OCI-LY1 (cell line): ENCODE results near the gene GOLGA2.

ENCODE experiments used
- H2AFZ ChIP-seq: fragments of 200-600 bp; sonication (generic), shearing (Covaris generic); 2 replicates; pipeline ENCODE4 v1.6.0; 2014; ENCODE audit warnings: antibody characterized with exemption, mild to moderate bottlenecking, low read length
- H3F3A ChIP-seq: fragments of 200-600 bp; sonication (generic), shearing (Covaris generic); 2 replicates; pipeline ENCODE4 v1.6.0; 2014; ENCODE audit warnings: mild to moderate bottlenecking, antibody characterized with exemption, low read length, moderate library complexity; ENCODE audit not compliant: insufficient read depth
- H3K27ac ChIP-seq: fragments of 200-600 bp; sonication (generic); 2 replicates; pipeline ENCODE4 v1.5.1; 2014; ENCODE audit warnings: low read length, mixed run types, mild to moderate bottlenecking, low read depth; ENCODE audit not compliant: poor library complexity, severe bottlenecking
- H3K27me3 ChIP-seq: fragments of 200-600 bp; sonication (generic); 2 replicates; pipeline ENCODE4 v1.6.0; 2014; ENCODE audit warnings: antibody characterized with exemption, mild to moderate bottlenecking, low read length, moderate library complexity; ENCODE audit not compliant: insufficient read depth
- H3K36me3 ChIP-seq: fragments of 200-600 bp; sonication (generic); 2 replicates; pipeline ENCODE4 v1.6.1; 2014; ENCODE audit warnings: mild to moderate bottlenecking, antibody characterized with exemption, low read length, moderate library complexity, mixed read lengths; ENCODE audit not compliant: insufficient read depth
- H3K4me1 ChIP-seq: fragments of 200-600 bp; sonication (generic); 2 replicates; pipeline ENCODE4 v1.5.1; 2014; ENCODE audit warnings: mild to moderate bottlenecking, low read length, moderate library complexity; ENCODE audit not compliant: insufficient read depth, severe bottlenecking
- H3K4me2 ChIP-seq: fragments of 200-600 bp; sonication (generic), shearing (Covaris generic); 2 replicates; pipeline ENCODE4 v1.6.1; 2014; ENCODE audit warnings: low read length
- H3K4me3 ChIP-seq: fragments of 200-600 bp; sonication (generic); 2 replicates; pipeline ENCODE4 v1.5.1; 2014; ENCODE audit warnings: low read length, low read depth, mild to moderate bottlenecking, mixed read lengths; ENCODE audit not compliant: poor library complexity, severe bottlenecking
- H3K79me2 ChIP-seq: fragments of 200-600 bp; shearing (Covaris generic); 2 replicates; pipeline ENCODE4 v1.6.1; 2016; ENCODE audit warnings: mixed run types, low read length, mixed read lengths; ENCODE audit not compliant: insufficient read depth
- H3K9ac ChIP-seq: fragments of 200-600 bp; sonication (generic), shearing (Covaris generic); 2 replicates; pipeline ENCODE4 v1.6.1; 2014; ENCODE audit warnings: mild to moderate bottlenecking, low read length, mixed read lengths
- H3K9me2 ChIP-seq: fragments of 200-600 bp; sonication (generic), shearing (Covaris generic); 2 replicates; pipeline ENCODE4 v1.6.1; 2014; ENCODE audit warnings: low read depth, mild to moderate bottlenecking, low read length, mixed read lengths
- H3K9me3 ChIP-seq: fragments of 200-600 bp; shearing (Covaris generic); 2 replicates; pipeline ENCODE4 v1.6.1; 2014; ENCODE audit warnings: low read length, mixed read lengths
- H4K20me1 ChIP-seq: fragments of 200-600 bp; sonication (generic), shearing (Covaris generic); 2 replicates; pipeline ENCODE4 v1.6.0; 2016; ENCODE audit warnings: mild to moderate bottlenecking, low read length; ENCODE audit not compliant: insufficient read depth
- EZH2 ChIP-seq: fragments of 200-600 bp; sonication (generic), shearing (Covaris generic); IDR thresholded peaks from 2 replicates; pipeline ENCODE4 v1.8.0; 2017; ENCODE audit warnings: borderline replicate concordance, mixed run types, mild to moderate bottlenecking, antibody characterized with exemption, low read length, moderate library complexity, mixed read lengths
- TF ChIP-seq, protein P1 (sequence below): fragments of 200-600 bp; sonication (generic), shearing (Covaris generic); IDR thresholded peaks from 2 replicates; pipeline ENCODE4 v1.5.1; 2017; ENCODE audit warnings: mild to moderate bottlenecking, antibody characterized with exemption, low read length, moderate library complexity, mixed read lengths

Gene GOLGA2

DNA sequence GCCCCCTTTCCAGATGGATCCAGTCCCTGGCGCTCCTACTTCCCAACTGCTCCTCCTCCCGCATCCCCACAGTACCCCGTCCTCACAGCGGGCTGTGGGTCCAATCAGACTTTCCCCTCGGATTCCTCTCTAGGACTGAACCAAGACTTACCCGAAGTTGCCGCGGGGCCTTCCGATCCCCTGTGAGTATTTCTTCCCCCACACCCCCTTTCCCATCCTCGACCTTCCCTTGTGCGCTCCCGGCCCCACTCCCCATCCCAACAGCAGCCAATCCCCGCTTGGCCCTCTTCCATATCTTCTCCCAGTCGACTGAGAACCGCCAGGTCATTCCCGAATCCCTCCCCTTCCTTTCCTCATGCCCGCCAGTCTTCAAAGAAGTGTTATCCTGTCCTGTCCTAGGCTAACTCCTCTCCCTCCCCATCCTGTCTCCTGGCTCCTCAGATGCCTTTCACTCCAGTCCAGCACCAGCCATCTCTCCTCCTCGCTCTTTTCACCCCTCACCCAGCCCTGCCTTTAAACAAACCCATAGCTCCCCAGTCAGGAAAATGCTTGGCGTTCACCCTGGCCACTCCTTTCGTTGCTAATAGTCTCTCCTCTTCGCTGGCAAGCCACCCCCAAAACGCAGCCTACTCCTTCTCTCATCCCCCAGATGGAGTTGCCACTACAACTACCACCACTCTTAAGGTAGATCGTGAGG, 915 bp upstream of the GOLGA2 start:
- no peaks in the 10 kb centered on the region for H3K79me2 ChIP-seq
- H4K20me1 ChIP-seq: no peaks in the 10 kb centered on the region
- peak overlapping the region; percentile 79 for H3K9ac ChIP-seq
- no peaks in the 10 kb centered on the region for H3K9me3 ChIP-seq
- peak overlapping the region; percentile 70 for H3K4me3 ChIP-seq
- H3K4me1 ChIP-seq: peaks cover 24% of the 10 kb centered on the region
- H3K27ac ChIP-seq: no peak overlapping the region
- no peaks in the 10 kb centered on the region for H3K9me2 ChIP-seq
- TF ChIP-seq, protein P1, sequence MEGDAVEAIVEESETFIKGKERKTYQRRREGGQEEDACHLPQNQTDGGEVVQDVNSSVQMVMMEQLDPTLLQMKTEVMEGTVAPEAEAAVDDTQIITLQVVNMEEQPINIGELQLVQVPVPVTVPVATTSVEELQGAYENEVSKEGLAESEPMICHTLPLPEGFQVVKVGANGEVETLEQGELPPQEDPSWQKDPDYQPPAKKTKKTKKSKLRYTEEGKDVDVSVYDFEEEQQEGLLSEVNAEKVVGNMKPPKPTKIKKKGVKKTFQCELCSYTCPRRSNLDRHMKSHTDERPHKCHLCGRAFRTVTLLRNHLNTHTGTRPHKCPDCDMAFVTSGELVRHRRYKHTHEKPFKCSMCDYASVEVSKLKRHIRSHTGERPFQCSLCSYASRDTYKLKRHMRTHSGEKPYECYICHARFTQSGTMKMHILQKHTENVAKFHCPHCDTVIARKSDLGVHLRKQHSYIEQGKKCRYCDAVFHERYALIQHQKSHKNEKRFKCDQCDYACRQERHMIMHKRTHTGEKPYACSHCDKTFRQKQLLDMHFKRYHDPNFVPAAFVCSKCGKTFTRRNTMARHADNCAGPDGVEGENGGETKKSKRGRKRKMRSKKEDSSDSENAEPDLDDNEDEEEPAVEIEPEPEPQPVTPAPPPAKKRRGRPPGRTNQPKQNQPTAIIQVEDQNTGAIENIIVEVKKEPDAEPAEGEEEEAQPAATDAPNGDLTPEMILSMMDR: no peak
- TF ChIP-seq EZH2: no peak
- no peak overlapping the region for H2AFZ ChIP-seq
- H3K4me2 ChIP-seq: peak overlapping the region; percentile 82
- no peaks in the 10 kb centered on the region for H3K27me3 ChIP-seq
- H3F3A ChIP-seq: no peaks in the 10 kb centered on the region
- H3K36me3 ChIP-seq: peaks cover 5% of the 10 kb centered on the region; the same call in 1 of the 2 replicates

DNA sequence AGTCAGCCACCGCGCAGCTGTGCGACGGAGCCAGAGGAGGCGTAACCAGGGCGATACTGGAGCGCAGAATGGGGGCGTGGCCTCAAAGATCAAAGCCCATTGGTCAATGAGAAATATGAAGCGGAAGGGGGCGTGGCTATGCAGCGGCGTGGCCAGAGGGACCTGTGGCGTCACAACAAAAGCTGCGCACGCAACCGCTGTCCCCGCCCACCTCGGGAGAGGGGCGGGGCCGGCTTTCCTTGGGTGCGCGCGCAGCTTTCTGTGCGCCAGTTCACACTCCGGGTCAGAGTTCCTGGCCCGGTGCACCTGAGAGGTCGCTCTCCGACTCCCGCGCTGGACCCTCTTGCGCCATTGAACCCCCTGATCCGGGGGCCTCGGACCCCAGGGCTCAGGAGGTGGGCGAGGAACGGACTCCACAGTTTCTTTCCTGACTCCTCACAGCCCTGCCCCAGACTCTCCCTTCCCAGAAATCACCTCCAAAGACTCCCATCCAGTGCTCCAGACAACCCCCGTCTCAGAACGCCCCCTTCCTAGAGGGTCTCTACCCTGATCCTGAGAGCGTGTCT, 284 bp upstream of the GOLGA2 start, which contains the start of gene SWI5:
Gene SWI5 (plus strand): TSS at position 269 of the 566 bp plus-strand sequence.
- no peak within 1 kb of the TSS for H3K27ac ChIP-seq

GRCh38 chr9:128274245-128274644, 1.6 kb downstream of the GOLGA2 start:
- Histone ChIP-seq H3K79me2 (no peaks in the 10 kb centered on the region), H3K27me3 (no peaks in the 10 kb centered on the region), H3K4me3 (peak overlapping the region; percentile 70), H3K9me3 (no peaks in the 10 kb centered on the region), H2AFZ (no peak overlapping the region), H3K9me2 (no peaks in the 10 kb centered on the region), H3K4me2 (peak overlapping the region; percentile 96; the same call in 1 of the 2 replicates), H3K9ac (peak overlapping the region; percentile 92; the same call in 1 of the 2 replicates), H3K4me1 (peaks cover 24% of the 10 kb centered on the region), H3K27ac (no peak overlapping the region), H3F3A (no peaks in the 10 kb centered on the region), H4K20me1 (no peaks in the 10 kb centered on the region), H3K36me3 (peaks cover 13% of the 10 kb centered on the region; the same call in 1 of the 2 replicates)
- no peak for TF ChIP-seq EZH2
- TF ChIP-seq, protein P1: no peak

More for the DNA sequence above, 284 bp upstream of the GOLGA2 start, which contains the start of gene SWI5:
- Histone ChIP-seq H3K27me3 (no peaks in the 10 kb centered on the region), H3K9me2 (no peaks in the 10 kb centered on the region), H4K20me1 (no peaks in the 10 kb centered on the region), H3K4me2 (peak within 1 kb of the TSS; percentile 96), H3K36me3 (peaks cover 12% of the 10 kb centered on the region; the same call in 1 of the 2 replicates), H3K9ac (peak within 1 kb of the TSS; percentile 92), H3F3A (no peaks in the 10 kb centered on the region), H3K79me2 (no peaks in the 10 kb centered on the region), H3K9me3 (no peaks in the 10 kb centered on the region), H3K4me3 (peak within 1 kb of the TSS; percentile 70), H2AFZ (no peak within 1 kb of the TSS), H3K4me1 (peaks cover 24% of the 10 kb centered on the region)
- TF ChIP-seq, protein P1: no peak
- TF ChIP-seq EZH2: no peak
